Osteoblast (primary cell): ENCODE results near the gene CST9. TPM values are rescaled to one million over a fixed set of nuclear protein-coding genes. Genes with fewer than 3 reads are reported as not detected.
A peak's percentile ranks its signal among the peaks of the same experiment; 100 is the strongest.

Experiments used
- DNase-seq: peaks from one replicate; pipeline ENCODE4 v3.0.0; 2011; ENCODE audit warnings: low spot score, mixed read lengths; ENCODE audit not compliant: insufficient read length; ENCODE audit errors: missing footprints
- H2AFZ ChIP-seq: 2 replicates; pipeline ENCODE4 v1.6.0; 2011; ENCODE audit warnings: mild to moderate bottlenecking, low read length
- H3K27ac ChIP-seq: 2 replicates; pipeline ENCODE4 v1.5.1; 2011; ENCODE audit warnings: mild to moderate bottlenecking, low read depth, low read length, moderate library complexity
- H3K27me3 ChIP-seq: 2 replicates; pipeline ENCODE4 v1.6.0; 2012; ENCODE audit warnings: mild to moderate bottlenecking, control low read depth, inconsistent platforms, low read length, moderate library complexity; ENCODE audit not compliant: insufficient read depth
- H3K36me3 ChIP-seq: 2 replicates; pipeline ENCODE4 v1.5.1; 2011; ENCODE audit warnings: mild to moderate bottlenecking, low read length, control low read depth, moderate library complexity; ENCODE audit not compliant: insufficient read depth
- H3K4me1 ChIP-seq: 2 replicates; pipeline ENCODE4 v1.5.1; 2011; ENCODE audit warnings: mild to moderate bottlenecking, low read length, control low read depth, moderate library complexity; ENCODE audit not compliant: insufficient read depth
- H3K4me2 ChIP-seq: 2 replicates; pipeline ENCODE4 v1.6.0; 2011; ENCODE audit warnings: mild to moderate bottlenecking, low read length; ENCODE audit not compliant: insufficient read depth
- H3K4me3 ChIP-seq: fragments of 200-600 bp; sonication (generic); 3 replicates; pipeline ENCODE4 v1.5.1; 2012; ENCODE audit warnings: mild to moderate bottlenecking, low read length, inconsistent platforms; ENCODE audit not compliant: insufficient read depth
- H3K79me2 ChIP-seq: 2 replicates; pipeline ENCODE4 v1.6.0; 2012; ENCODE audit warnings: mild to moderate bottlenecking, low read length, control low read depth, inconsistent platforms; ENCODE audit not compliant: insufficient read depth
- H3K9me3 ChIP-seq: 2 replicates; pipeline ENCODE4 v1.5.1; 2011; ENCODE audit warnings: low read depth, low read length, control low read depth
- H4K20me1 ChIP-seq: 2 replicates; pipeline ENCODE4 v1.6.0; 2012; ENCODE audit warnings: mild to moderate bottlenecking, low read length, control low read depth; ENCODE audit not compliant: insufficient read depth
- CTCF ChIP-seq: IDR thresholded peaks from 2 replicates; pipeline ENCODE4 v1.5.1; 2011; ENCODE audit warnings: mild to moderate bottlenecking, low read depth, low read length, moderate library complexity; ENCODE audit errors: extremely low read depth
- total RNA-seq: library from RNA; depleted of rRNA; stranded (reverse); fragments of >200 nt; gene quantifications from 2 replicates; pipeline ENCODE4 v1.2.3, GENCODE V29; 2012

Gene CST9
- total RNA-seq, 1 donor = not detected

- no peak for TF ChIP-seq CTCF
- no peak overlapping the region for H3K27ac ChIP-seq
- H3K36me3 ChIP-seq = no peaks in the 10 kb centered on the region
- H3K4me1 ChIP-seq = peaks cover 23% of the 10 kb centered on the region
- no peaks in the 10 kb centered on the region for H3K27me3 ChIP-seq
- H3K4me3 ChIP-seq = no peak overlapping the region
- DNase-seq = no peak
- H3K4me2 ChIP-seq = no peak overlapping the region
- H3K79me2 ChIP-seq = no peaks in the 10 kb centered on the region
- H3K9me3 ChIP-seq = no peaks in the 10 kb centered on the region
- no peak overlapping the region for H2AFZ ChIP-seq
- H4K20me1 ChIP-seq = no peaks in the 10 kb centered on the region
Measured at GRCh38 chr20:23626040-23626620, 20.4 kb upstream of the CST9 start.

GRCh38 chr20:23625236-23625964 lies 19.7 kb upstream of the CST9 start:
- DNase-seq = no peak
- no peaks in the 10 kb centered on the region for H3K27me3 ChIP-seq

GRCh38 chr20:23624324-23624691 lies 18.6 kb upstream of the CST9 start:
- no peak for DNase-seq
- Histone ChIP-seq H3K27me3 (no peaks in the 10 kb centered on the region), H3K4me3 (no peak overlapping the region), H3K9me3 (no peaks in the 10 kb centered on the region), H2AFZ (peak overlapping the region; percentile 34), H4K20me1 (no peaks in the 10 kb centered on the region), H3K4me2 (no peak overlapping the region), H3K36me3 (no peaks in the 10 kb centered on the region), H3K27ac (no peak overlapping the region), H3K4me1 (peaks cover 19% of the 10 kb centered on the region), H3K79me2 (no peaks in the 10 kb centered on the region)
- no peak for TF ChIP-seq CTCF

More at GRCh38 chr20:23625236-23625964, 19.7 kb upstream of the CST9 start:
- H2AFZ ChIP-seq = no peak overlapping the region
- no peaks in the 10 kb centered on the region for H3K79me2 ChIP-seq
- H3K9me3 ChIP-seq = no peaks in the 10 kb centered on the region
- H3K27ac ChIP-seq = no peak overlapping the region
- H3K4me1 ChIP-seq = peaks cover 23% of the 10 kb centered on the region
- H4K20me1 ChIP-seq = no peaks in the 10 kb centered on the region
- no peak for TF ChIP-seq CTCF
- H3K4me2 ChIP-seq = no peak overlapping the region
- no peaks in the 10 kb centered on the region for H3K36me3 ChIP-seq
- no peak overlapping the region for H3K4me3 ChIP-seq

- Histone ChIP-seq H3K27ac (no peak overlapping the region), H4K20me1 (no peaks in the 10 kb centered on the region), H3K4me1 (peaks cover 14% of the 10 kb centered on the region), H3K4me2 (no peak overlapping the region), H3K79me2 (no peaks in the 10 kb centered on the region), H3K27me3 (no peaks in the 10 kb centered on the region), H3K4me3 (no peak overlapping the region), H2AFZ (peak overlapping the region; percentile 8), H3K36me3 (no peaks in the 10 kb centered on the region), H3K9me3 (no peaks in the 10 kb centered on the region)
- no peak for TF ChIP-seq CTCF
- no peak for DNase-seq
Measured at GRCh38 chr20:23623666-23624323, 18.1 kb upstream of the CST9 start.
